ENCODE results near the gene CS.

CS gene

GRCh38 chr12:56242986-56243385, 57.1 kb downstream of the CS start:
- no peak for DNase-seq

DNA sequence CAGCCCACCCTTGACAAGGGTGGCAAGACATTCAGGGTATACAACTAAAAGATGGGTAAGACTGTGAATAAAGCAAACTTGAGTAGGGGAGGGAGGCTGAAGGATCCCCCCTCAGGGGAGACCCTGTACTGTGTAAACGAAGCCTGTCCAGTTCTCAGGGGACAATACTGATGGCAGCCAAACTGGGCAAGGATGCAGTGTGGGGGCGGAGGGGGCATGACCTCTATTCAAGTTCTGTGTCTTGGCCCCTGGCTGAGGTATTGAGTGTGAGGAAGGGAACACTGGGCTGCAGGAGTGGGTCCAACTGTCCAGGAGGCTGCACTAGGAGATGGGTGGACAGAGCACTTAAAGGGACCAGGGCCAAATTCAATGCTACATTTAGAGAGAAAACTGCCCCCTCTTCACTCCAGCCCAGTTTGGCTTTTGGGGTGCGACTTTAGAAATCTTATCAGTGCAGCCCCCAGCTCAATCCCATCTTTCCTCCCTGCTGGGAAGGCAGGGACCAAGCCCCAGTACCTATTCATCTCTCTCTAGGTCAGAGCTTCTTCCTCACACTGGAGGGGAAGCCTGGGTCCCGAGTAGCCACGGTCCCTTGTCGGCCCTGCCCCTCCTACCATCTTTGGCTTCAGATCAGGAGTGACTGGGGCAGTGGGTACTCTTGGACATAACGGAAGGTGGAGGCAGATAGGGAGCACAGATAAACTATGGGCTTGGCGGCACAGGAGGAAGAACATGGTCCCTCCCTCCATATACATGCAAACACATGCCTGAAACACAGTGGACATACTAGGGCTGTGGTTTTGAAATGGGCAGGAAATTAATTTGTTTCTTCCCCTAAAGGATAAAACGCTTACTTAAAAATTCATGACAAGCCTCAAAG, 58.5 kb downstream of the CS start:
- DNase-seq, result no peak

DNA sequence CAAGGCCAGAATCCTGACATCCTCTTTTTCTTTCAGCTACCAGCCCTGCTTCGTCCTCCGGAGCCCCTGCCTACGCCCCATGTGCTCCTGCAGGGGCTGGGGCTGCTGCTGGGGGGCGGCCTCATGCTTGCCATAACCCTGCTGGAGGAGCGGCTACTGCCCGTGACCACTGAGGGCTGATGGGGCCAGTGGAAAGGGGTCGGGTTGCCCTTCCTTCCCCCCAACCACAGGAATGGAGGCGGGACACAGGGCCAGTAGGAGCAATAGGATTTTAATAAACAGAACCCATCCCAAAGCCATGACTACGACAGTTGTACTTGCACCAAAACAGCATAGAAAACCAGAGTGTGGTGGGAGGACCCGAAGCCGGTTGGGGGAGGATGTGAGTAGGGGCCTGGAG, 62.6 kb downstream of the CS start:
- no peak for DNase-seq

DNA sequence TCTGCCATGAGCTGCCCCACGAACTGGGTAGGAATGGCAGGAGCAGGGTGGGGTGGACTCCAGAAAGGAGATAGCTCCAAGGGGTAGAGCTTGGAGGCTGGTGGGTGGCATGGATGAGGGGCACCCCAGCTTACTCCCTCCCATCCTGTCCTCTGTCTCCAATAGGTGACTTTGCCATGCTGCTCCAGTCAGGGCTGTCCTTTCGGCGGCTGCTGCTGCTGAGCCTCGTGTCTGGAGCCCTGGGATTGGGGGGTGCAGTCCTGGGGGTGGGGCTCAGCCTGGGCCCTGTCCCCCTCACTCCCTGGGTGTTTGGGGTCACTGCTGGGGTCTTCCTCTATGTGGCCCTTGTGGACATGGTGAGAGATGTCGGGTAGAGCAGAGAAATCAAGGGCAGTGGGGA, 63.1 kb downstream of the CS start:
- DNase-seq, result no peak

DNA sequence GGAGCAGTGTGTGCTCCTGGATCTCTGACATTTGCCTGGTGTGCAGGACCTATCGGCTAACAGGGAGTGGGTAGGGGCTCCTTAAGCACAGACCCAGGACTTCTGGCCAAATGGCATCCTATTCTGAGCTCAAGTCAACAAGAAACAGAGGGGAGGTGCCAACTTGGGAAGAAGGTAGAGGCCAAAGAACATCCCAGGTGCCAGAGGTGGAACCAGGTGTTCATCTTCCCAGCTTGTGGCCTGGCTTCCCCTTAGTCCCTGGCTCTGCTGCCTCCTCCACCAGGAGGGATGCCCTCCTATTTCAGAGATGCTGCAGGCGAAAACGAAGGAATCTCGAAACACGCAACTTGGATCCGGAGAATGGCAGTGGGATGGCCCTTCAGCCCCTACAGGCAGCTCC, 64.0 kb downstream of the CS start:
- DNase-seq, result no peak

DNA sequence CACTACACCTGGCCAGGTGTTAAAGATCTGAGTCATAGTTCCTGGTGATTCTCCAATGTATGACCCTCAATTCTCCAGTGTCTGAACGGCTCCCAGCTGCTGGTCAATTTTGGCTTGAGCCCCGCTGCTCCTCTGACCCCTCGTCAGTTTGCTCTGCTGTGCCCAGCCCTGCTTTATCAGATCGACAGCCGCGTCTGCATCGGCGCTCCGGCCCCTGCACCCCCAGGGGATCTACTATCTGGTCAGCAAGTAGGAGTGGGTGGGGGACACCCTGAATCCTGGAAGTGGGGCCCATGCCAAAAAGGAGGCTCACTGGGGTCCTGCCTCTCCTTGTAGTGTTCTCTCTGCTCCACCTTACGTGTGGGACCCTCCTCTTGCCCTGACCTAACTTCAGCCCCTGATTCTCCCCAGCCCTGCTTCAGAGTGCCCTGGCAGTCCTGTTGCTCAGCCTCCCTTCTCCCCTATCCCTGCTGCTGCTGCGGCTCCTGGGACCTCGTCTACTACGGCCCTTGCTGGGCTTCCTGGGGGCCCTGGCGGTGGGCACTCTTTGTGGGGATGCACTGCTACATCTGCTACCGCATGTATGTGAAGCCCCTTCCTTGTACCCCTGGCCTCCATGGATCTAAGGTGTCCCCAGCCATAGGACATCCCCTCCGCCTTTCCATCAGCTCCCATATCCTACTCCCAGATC, 65.2 kb downstream of the CS start:
- DNase-seq, result no peak

DNA sequence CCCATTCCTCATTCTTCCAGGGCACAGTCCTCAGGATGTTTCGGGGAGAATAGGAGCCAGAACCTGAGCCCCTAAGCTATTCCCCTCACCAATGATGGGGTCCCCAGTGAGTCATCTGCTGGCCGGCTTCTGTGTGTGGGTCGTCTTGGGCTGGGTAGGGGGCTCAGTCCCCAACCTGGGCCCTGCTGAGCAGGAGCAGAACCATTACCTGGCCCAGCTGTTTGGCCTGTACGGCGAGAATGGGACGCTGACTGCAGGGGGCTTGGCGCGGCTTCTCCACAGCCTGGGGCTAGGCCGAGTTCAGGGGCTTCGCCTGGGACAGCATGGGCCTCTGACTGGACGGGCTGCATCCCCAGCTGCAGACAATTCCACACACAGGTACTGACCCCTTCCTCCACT, 68.9 kb downstream of the CS start:
- no peak for DNase-seq

GRCh38 chr12:56230432-56231183, 69.5 kb downstream of the CS start:
- DNase-seq, result no peak

GRCh38 chr12:56229916-56230431, 70.2 kb downstream of the CS start, which contains the start of gene SLC39A5:
TSS of gene SLC39A5 (plus strand) at chr12:56230051. CDS start at chr12:56231275, 1,224 bp downstream.
- DNase-seq, result no peak

GRCh38 chr12:56229082-56229481, 71.0 kb downstream of the CS start:
- no peak for DNase-seq

DNA sequence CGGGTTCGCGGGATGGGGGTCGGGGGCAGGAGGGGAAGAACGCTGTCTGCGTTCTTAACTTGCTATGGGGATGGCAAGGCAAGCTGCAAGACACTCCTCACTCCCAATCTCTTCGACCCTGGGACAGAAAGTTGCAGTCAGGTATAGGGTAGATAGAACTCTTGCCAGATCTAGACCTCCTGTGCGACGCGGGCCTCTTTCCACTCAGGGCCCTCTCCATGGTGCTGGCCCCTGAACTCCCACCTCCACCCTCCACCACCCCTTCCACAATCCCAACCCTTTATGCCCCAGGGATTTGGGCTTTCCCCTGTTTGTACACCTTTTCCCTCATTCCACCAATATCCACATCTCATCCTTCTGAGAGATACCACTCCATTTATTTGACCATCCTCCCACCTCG, 75.2 kb downstream of the CS start:
- no peak for DNase-seq

DNA sequence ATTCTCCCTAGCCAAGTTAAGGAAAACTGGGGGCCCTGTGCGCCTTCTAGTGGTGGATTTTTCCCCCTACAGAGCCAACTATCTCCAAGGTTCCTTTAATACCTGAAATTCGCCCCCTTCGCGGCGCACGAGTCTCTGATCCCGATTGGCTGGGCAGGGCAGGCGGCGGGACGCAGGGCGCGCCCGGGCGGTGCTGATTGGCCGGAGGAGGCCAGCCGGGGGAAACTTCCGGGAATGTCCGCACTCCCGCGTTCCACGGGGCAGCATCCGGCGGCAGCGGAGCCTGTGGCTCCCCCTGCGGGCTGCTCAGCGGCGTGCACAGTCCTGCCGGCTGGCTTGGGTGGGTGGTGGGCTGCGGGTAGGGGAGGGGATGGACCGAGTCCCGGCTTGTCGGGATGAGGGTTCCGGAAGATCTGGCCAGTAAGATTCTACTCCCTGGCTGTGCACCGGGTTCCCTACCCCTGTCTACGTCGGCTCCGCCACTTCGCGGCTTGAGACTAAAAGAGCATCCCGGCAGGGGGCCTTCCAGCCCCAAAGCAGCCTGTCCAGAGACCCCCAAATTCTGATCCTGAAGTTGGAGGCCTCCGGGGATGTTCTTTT, 75.9 kb downstream of the CS start, which contains the start of gene NABP2:
TSS of gene NABP2 (plus strand) at position 241 of the 600 bp plus-strand sequence. CDS start 515 bp downstream, outside the sequence.
- DNase-seq, result peak; percentile 91

DNA sequence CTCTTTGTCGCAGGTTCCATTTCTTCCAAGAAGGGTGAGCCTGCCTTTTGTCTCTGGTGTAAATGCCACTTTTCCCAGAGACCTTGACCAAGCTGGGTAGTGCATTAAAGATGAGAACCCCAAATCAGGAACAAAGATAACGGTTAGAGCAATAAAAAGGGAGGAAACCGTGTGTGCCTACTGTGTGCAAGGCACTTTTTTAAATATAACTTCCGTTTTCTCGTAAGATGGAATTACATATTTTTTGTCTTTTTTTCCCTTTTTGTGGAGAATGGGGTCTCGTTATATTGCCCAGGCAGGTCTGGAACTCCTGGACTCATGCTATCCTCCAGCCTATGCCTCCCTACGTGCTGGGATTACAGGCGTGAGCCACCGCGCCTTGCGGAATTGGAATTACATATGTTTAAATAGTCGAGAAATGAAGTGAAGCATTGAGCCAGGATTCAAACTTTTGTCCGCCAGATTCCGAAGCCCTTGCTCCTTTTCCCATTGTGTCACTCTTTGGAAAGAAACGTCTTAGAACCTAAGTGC, 76.5 kb downstream of the CS start:
- DNase-seq, result no peak

DNA sequence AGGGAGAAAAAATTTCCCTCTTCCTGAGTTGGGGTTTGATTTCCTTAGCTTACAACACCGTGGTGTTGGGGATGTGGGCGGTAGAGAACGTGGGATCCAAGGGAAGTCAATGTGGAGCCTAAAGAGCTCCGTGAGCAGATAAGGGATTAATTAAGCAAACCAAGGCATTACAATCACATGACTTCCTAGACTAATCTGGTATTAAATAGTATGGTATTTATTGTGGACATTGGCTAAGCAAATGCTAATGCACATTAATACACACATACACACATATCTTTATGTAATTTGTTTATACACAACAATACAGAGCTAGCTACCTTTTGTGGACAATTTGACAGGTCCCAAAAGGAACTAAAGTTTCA, 77.6 kb downstream of the CS start:
- DNase-seq, result no peak

GRCh38 chr12:56221757-56222530, 78.2 kb downstream of the CS start, which contains the start of gene RNF41:
TSS of gene RNF41 (minus strand) at chr12:56221922. CDS start at chr12:56214047, 7,875 bp downstream.
- DNase-seq, result peak; percentile 86
